HFFc6 (cell line): Measurements from ENCODE around the gene SDCCAG8. TPM values are rescaled to one million over a fixed set of nuclear protein-coding genes. Genes with fewer than 3 reads are reported as not detected.

Source experiments
- DNase-seq: peaks from one replicate; pipeline ENCODE4 v3.0.0-alpha.2; 2018
- H3K27ac Mint-ChIP-seq: 2 replicates; pipeline ENCODE4 v1.8.0; 2020; ENCODE audit warnings: mild to moderate bottlenecking, mixed read lengths
- H3K27me3 Mint-ChIP-seq: 2 replicates; pipeline ENCODE4 v1.8.0; 2021; ENCODE audit warnings: mild to moderate bottlenecking, moderate library complexity, mixed read lengths; ENCODE audit not compliant: insufficient read depth
- H3K36me3 Mint-ChIP-seq: 2 replicates; pipeline ENCODE4 v1.8.0; 2021; ENCODE audit warnings: low read depth, mixed read lengths
- H3K4me1 Mint-ChIP-seq: 2 replicates; pipeline ENCODE4 v1.8.0; 2020; ENCODE audit warnings: low read depth, mixed read lengths
- H3K4me3 Mint-ChIP-seq: 2 replicates; pipeline ENCODE4 v1.8.0; 2020; ENCODE audit warnings: mild to moderate bottlenecking, moderate library complexity, mixed read lengths
- H3K9me3 Mint-ChIP-seq: 2 replicates; pipeline ENCODE4 v1.8.0; 2020; ENCODE audit warnings: mild to moderate bottlenecking, mixed read lengths
- total RNA-seq, 6 experiments: library from RNA; stranded (reverse); fragmentation: NEBNext Ultra II Directional; extraction: Animal tissue kit (Norgen Biotek cat#: 25700); gene quantifications; 2 replicates in 1 of 6; 3 replicates in 5 of 6; pipeline ENCODE4 v1.2.3, GENCODE V29; 2021
- TF ChIP-seq, protein P1 (sequence below): fragments of 200-600 bp; sonication (generic); IDR thresholded peaks from 2 replicates; pipeline ENCODE4 v1.5.0; 2021; ENCODE audit warnings: antibody characterized with exemption, mild to moderate bottlenecking

Gene SDCCAG8
- total RNA-seq, 6 experiments from 2014 or later = 22.3 to 31.2 (median 26.1) TPM

GRCh38 chr1:243428617-243429342, 172.9 kb downstream of the SDCCAG8 start:
- H3K4me1 Mint-ChIP-seq = peaks cover 5% of the 10 kb centered on the region
- H3K9me3 Mint-ChIP-seq = no peaks in the 10 kb centered on the region
- TF ChIP-seq, protein P1, sequence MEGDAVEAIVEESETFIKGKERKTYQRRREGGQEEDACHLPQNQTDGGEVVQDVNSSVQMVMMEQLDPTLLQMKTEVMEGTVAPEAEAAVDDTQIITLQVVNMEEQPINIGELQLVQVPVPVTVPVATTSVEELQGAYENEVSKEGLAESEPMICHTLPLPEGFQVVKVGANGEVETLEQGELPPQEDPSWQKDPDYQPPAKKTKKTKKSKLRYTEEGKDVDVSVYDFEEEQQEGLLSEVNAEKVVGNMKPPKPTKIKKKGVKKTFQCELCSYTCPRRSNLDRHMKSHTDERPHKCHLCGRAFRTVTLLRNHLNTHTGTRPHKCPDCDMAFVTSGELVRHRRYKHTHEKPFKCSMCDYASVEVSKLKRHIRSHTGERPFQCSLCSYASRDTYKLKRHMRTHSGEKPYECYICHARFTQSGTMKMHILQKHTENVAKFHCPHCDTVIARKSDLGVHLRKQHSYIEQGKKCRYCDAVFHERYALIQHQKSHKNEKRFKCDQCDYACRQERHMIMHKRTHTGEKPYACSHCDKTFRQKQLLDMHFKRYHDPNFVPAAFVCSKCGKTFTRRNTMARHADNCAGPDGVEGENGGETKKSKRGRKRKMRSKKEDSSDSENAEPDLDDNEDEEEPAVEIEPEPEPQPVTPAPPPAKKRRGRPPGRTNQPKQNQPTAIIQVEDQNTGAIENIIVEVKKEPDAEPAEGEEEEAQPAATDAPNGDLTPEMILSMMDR = no peak
- H3K27ac Mint-ChIP-seq = no peak overlapping the region
- H3K27me3 Mint-ChIP-seq = no peaks in the 10 kb centered on the region
- DNase-seq = no peak
- H3K36me3 Mint-ChIP-seq = peaks cover 6% of the 10 kb centered on the region
- no peak overlapping the region for H3K4me3 Mint-ChIP-seq

GRCh38 chr1:243431591-243431990, 175.8 kb downstream of the SDCCAG8 start:
- H3K9me3 Mint-ChIP-seq = no peaks in the 10 kb centered on the region
- TF ChIP-seq, protein P1 = no peak
- H3K36me3 Mint-ChIP-seq = peaks cover 6% of the 10 kb centered on the region
- H3K4me1 Mint-ChIP-seq = peaks cover 15% of the 10 kb centered on the region
- no peak for DNase-seq
- H3K27me3 Mint-ChIP-seq = no peaks in the 10 kb centered on the region
- no peak overlapping the region for H3K4me3 Mint-ChIP-seq
- no peak overlapping the region for H3K27ac Mint-ChIP-seq

GRCh38 chr1:243432136-243432535, 176.3 kb downstream of the SDCCAG8 start:
- TF ChIP-seq, protein P1 = no peak
- Mint-ChIP-seq H3K36me3 (peaks cover 6% of the 10 kb centered on the region), H3K4me1 (peaks cover 15% of the 10 kb centered on the region), H3K27me3 (no peaks in the 10 kb centered on the region), H3K4me3 (no peak overlapping the region), H3K27ac (no peak overlapping the region), H3K9me3 (no peaks in the 10 kb centered on the region)
- DNase-seq = no peak

- H3K27me3 Mint-ChIP-seq = no peaks in the 10 kb centered on the region
- H3K9me3 Mint-ChIP-seq = no peaks in the 10 kb centered on the region
- TF ChIP-seq, protein P1 = no peak
- DNase-seq = no peak
- H3K27ac Mint-ChIP-seq = no peak overlapping the region
- peaks cover 10% of the 10 kb centered on the region for H3K36me3 Mint-ChIP-seq
- H3K4me1 Mint-ChIP-seq = peaks cover 19% of the 10 kb centered on the region
- no peak overlapping the region for H3K4me3 Mint-ChIP-seq
Measured at GRCh38 chr1:243433737-243434370, 178.0 kb downstream of the SDCCAG8 start.

DNA sequence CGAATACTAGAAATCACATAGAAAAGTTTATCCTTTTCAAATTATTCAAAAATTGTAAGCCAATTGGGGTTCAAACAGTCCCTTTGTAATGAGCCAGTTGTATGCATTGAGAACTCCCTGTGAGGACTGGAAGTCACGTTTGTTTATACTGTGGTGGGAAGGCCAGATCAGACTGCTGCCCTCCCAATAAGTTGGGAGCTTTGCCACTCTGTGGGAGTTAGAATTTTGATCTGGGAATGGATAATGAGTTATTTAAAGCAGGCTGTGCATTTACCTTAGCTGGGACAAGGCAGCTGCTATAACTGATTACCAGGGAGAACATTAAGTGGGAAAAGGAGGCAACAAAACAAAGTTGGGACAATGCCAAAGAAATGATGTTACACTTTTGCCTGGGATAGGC, 178.8 kb downstream of the SDCCAG8 start:
- Mint-ChIP-seq H3K4me1 (peaks cover 20% of the 10 kb centered on the region), H3K27ac (no peak overlapping the region), H3K9me3 (no peaks in the 10 kb centered on the region), H3K27me3 (no peaks in the 10 kb centered on the region), H3K36me3 (peaks cover 10% of the 10 kb centered on the region), H3K4me3 (no peak overlapping the region)
- TF ChIP-seq, protein P1 = no peak
- DNase-seq = no peak
